ENCODE data around the gene COL4A2.

The COL4A2 gene

DNA sequence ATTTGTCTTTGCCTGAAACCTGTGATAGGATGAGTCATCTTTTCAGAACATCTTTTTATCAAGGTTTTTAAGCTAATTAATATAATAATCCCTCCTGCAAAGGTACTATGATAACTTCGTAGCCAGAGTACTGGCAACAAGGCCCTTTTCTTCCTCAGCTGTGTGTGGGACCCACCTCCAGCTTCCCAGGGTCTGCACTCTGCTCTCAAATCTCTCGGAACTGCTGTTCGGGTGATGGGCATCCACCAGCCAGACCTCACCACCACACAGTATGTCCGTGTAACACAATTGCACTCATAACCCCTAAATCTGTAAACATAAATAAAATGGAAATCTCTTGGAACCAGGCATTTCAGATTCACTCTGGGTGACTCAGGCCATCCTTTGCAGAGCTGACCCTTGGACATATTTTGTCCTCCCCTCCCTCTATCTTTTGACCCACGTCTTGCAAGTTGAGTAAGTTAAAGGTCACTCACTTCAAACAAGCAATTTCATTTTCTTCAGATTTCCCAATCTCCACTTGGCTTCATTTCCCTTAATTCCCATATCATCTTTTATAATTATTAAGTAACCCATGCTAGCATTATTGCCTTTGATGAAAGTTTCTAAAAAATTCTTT, 29.6 kb upstream of the COL4A2 start:
- TF ChIP-seq CTCF (IDR thresholded peaks at IDR 0.05; ENCODE audit: low read depth, low read length, missing control alignments) = no peak
- H3K4me3 ChIP-seq (replicated peaks; ENCODE audit: low read depth, low read length) = no peak overlapping the region
- DNase-seq (ENCODE audit: extremely low read depth, low read depth) = no peak

DNA sequence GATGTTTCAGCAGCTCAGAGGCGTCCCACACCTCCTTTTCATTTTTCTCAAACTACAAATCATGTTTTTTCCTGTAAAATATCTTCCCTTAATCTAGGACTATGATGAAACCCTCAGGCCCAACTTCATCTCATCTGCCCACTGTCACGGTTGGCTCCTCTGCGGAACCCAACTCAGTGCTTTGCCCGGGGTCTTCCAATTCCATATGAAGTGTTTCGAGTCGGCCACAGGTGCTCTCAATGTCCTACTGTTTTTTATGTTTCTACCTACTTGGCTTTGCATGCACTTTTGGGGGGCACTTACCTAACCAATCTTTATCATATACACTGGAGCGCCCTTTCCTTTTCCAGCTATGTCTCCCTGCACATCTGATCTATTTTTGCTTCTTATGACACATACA, 28.2 kb upstream of the COL4A2 start:
- H3K4me3 ChIP-seq (replicated peaks; ENCODE audit: low read depth, low read length) = no peak overlapping the region
- no peak for TF ChIP-seq CTCF (IDR thresholded peaks at IDR 0.05; ENCODE audit: low read depth, low read length, missing control alignments)
- no peak for DNase-seq (ENCODE audit: extremely low read depth, low read depth)

GRCh38 chr13:110279684-110280083, 27.4 kb upstream of the COL4A2 start:
- TF ChIP-seq CTCF (IDR thresholded peaks at IDR 0.05; ENCODE audit: low read depth, low read length, missing control alignments) = no peak
- no peak overlapping the region for H3K4me3 ChIP-seq (replicated peaks; ENCODE audit: low read depth, low read length)
- no peak for DNase-seq (ENCODE audit: extremely low read depth, low read depth)

GRCh38 chr13:110280231-110280813, 26.8 kb upstream of the COL4A2 start:
- H3K4me3 ChIP-seq (replicated peaks; ENCODE audit: low read depth, low read length) = no peak overlapping the region
- DNase-seq (ENCODE audit: extremely low read depth, low read depth) = no peak

DNA sequence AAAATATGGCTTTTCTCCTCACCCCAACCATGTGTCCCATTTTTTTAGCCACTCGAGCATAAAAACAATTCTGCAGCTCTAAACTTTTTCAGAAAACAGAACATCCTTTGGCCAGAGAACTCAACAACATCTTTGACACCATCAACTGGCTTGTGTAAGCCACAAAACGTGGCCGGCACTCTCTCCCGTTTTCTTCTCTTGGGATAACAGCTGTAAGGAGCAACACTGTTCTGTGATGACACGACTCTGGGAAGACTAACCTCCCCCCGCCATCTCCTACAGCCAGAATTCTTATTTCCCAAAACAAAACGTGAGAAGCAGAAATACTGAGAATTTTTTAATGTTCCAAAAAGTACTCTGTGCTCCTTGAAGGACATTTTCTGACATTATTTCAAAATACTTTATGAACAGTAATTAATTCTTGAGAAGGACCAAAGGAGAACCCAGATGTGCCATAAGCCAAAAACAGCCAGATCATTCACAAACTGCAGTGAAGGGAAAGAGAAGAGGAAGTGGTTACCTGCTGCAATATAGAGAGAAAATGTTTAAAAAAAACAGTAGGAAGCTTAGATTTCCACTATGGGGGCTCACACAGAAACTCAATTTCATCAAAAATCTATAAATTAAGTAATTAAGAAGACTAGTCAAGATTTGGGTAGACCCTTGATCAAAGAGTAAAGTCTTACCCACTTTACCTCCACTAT, 25.9 kb upstream of the COL4A2 start:
- H3K4me3 ChIP-seq (replicated peaks; ENCODE audit: low read depth, low read length) = no peak overlapping the region
- no peak for DNase-seq (ENCODE audit: extremely low read depth, low read depth)
- TF ChIP-seq CTCF (IDR thresholded peaks at IDR 0.05; ENCODE audit: low read depth, low read length, missing control alignments) = no peak

More at GRCh38 chr13:110280231-110280813, 26.8 kb upstream of the COL4A2 start:
- no peak for TF ChIP-seq CTCF (IDR thresholded peaks at IDR 0.05; ENCODE audit: low read depth, low read length, missing control alignments)

GRCh38 chr13:110281736-110282135, 25.3 kb upstream of the COL4A2 start:
- DNase-seq (ENCODE audit: extremely low read depth, low read depth) = no peak
- no peak for TF ChIP-seq CTCF (IDR thresholded peaks at IDR 0.05; ENCODE audit: low read depth, low read length, missing control alignments)
- H3K4me3 ChIP-seq (replicated peaks; ENCODE audit: low read depth, low read length) = no peak overlapping the region
